Stomach (tissue), 9 donors: ENCODE results near the gene FAM184A. TPM values are rescaled to one million over a fixed set of nuclear protein-coding genes. Genes with fewer than 3 reads are reported as not detected.

Source experiments
- DNase-seq, 2 donors: peaks; one replicate each; pipeline versions ENCODE4 v3.0.0 to v3.0.0-alpha.2; 2013 to 2019
- H3K27ac ChIP-seq, 5 donors: fragments of 200-600 bp in 4 of 5; sonication (generic) in 4 of 5; one replicate each; pipeline ENCODE4 v1.5.1; 2013 to 2019; ENCODE audit warnings: mild to moderate bottlenecking in 1 of 5, moderate library complexity in 1 of 5
- H3K27me3 ChIP-seq, 3 donors: fragments of 200-600 bp; sonication (generic); one replicate each; pipeline ENCODE4 v1.5.1; 2017 to 2019; ENCODE audit warnings: mixed run types in 1 of 3
- H3K36me3 ChIP-seq, 4 donors: fragments of 200-600 bp; sonication (generic); 1 replicate in 3 of 4; 2 replicates in 1 of 4; pipeline ENCODE4 v1.5.1; 2016 to 2019
- H3K4me1 ChIP-seq, 4 donors: fragments of 200-600 bp; sonication (generic); one replicate each; pipeline ENCODE4 v1.5.1; 2016 to 2019
- H3K4me3 ChIP-seq, 4 donors: fragments of 200-600 bp; sonication (generic) in 3 of 4; one replicate each; pipeline ENCODE4 v1.5.1; 2016 to 2019; ENCODE audit warnings: mild to moderate bottlenecking in 1 of 4
- H3K9me3 ChIP-seq, 4 donors: fragments of 200-600 bp; sonication (generic); one replicate each; pipeline ENCODE4 v1.5.1; 2016 to 2019
- CTCF ChIP-seq, 7 experiments: fragments of 450-650 bp in 4 of 7; fragments of 200-600 bp in 3 of 7; sonication (generic) in 3 of 7; IDR thresholded peaks; one replicate each; pipeline ENCODE4 v1.5.1; 2016 to 2019; ENCODE audit warnings: antibody characterized with exemption in 7 of 7, control low read depth in 2 of 7, mild to moderate bottlenecking in 1 of 7
- EP300 ChIP-seq: sonication (generic); formaldehyde crosslinking; IDR thresholded peaks from one replicate; pipeline ENCODE4 v1.6.1; 2017; ENCODE audit warnings: antibody characterized with exemption
- POLR2A ChIP-seq, 4 donors: fragments of 450-650 bp; IDR thresholded peaks; one replicate each; pipeline ENCODE4 v1.6.1; 2016; ENCODE audit warnings: antibody characterized with exemption in 4 of 4, control low read depth in 2 of 4, mild to moderate bottlenecking in 1 of 4, moderate library complexity in 1 of 4
- POLR2AphosphoS5 ChIP-seq, 3 donors: sonication (generic); formaldehyde crosslinking; IDR thresholded peaks; one replicate each; pipeline ENCODE4 v1.6.1; 2016; ENCODE audit warnings: antibody characterized with exemption in 3 of 3
- WGBS, 5 donors: extraction: QIAGEN DNeasy Blood & Tissue Kit in 3 of 5; methylation state at CpG; one replicate each; pipeline versions ENCODE4 v1.1.5 to v1.1.7; 2013 to 2018; 5-methylcytosine and 5-hydroxymethylcytosine counted together
- intact Hi-C: fragments of 100-400 bp; cut with DNase I; formaldehyde crosslinking; loops from one replicate; pipeline ENCODE4 v1.15.1; 2023; ENCODE audit warnings: low total_unique reads
- polyA plus RNA-seq, 3 donors: library from polyadenylated mRNA; stranded (reverse); fragments of 200-250 nt; gene quantifications; one replicate each; pipeline ENCODE4 v1.2.3, GENCODE V29; 2013
- total RNA-seq, 5 donors: library from RNA; depleted of rRNA; stranded (reverse); fragments of >200 nt; gene quantifications; one replicate each; pipeline versions ENCODE4 v1.1.0 to v1.2.3, GENCODE V29; 2014 to 2016
- donor health status: healthy with polysubstance abuse.
- donor health status: Bipolar disorder and iron deficiency.
- donor health status: healthy.

The FAM184A gene
- total and polyA plus RNA-seq, 8 donors, result under 0.01 to 8.3 (median 2.6) TPM; not detected in 1

- Histone ChIP-seq H3K36me3 (no peaks in the 10 kb centered on the region), H3K27ac (no peak overlapping the region), H3K4me3 (no peak overlapping the region), H3K27me3 (peaks cover 0 to 8% (median 0%) of the 10 kb centered on the region in 3 donors), H3K9me3 (no peaks in the 10 kb centered on the region), H3K4me1 (peaks cover 5 to 31% (median 19%) of the 10 kb centered on the region in 4 donors)
- WGBS, 5 donors, result 97 to 100% (median 98%) methylated on average over 2 of the region's 2 CpGs
- intact Hi-C loops, result no loop called here
- DNase-seq, result no peak
- TF ChIP-seq EP300 (no peak), POLR2A (IDR thresholded peaks at IDR 0.05) (no peak), POLR2AphosphoS5 (IDR thresholded peaks at IDR 0.05) (no peak), CTCF (IDR thresholded peaks at IDR 0.05) (no peak)
These were observed 3.1 kb downstream of the FAM184A start for GRCh38 chr6:119075200-119075981.

- no peak for TF ChIP-seq EP300
- no peak for TF ChIP-seq CTCF (IDR thresholded peaks at IDR 0.05)
- 78 to 87% (median 81%) methylated on average over 4 of the region's 4 CpGs for WGBS, 5 donors
These were observed 5.0 kb downstream of the FAM184A start for GRCh38 chr6:119073307-119074051.

GRCh38 chr6:119071576-119071975 lies 6.9 kb downstream of the FAM184A start:
- no peak for DNase-seq
- 91 to 97% (median 92%) methylated on average over 2 of the region's 2 CpGs for WGBS, 5 donors
- no peak overlapping the region for H3K27ac ChIP-seq
- peaks cover 0 to 5% (median under 1%) of the 10 kb centered on the region in 4 donors for H3K4me1 ChIP-seq
- H3K9me3 ChIP-seq, result no peaks in the 10 kb centered on the region
- intact Hi-C loops, result no loop called here
- H3K27me3 ChIP-seq, result no peaks in the 10 kb centered on the region
- no peaks in the 10 kb centered on the region for H3K36me3 ChIP-seq
- H3K4me3 ChIP-seq, result no peak overlapping the region
- no peak for TF ChIP-seq EP300
- TF ChIP-seq POLR2AphosphoS5 (IDR thresholded peaks at IDR 0.05), result no peak
- TF ChIP-seq POLR2A (IDR thresholded peaks at IDR 0.05), result no peak
- no peak for TF ChIP-seq CTCF (IDR thresholded peaks at IDR 0.05)

More at GRCh38 chr6:119073307-119074051, 5.0 kb downstream of the FAM184A start:
- peaks cover 0 to 7% (median 0%) of the 10 kb centered on the region in 3 donors for H3K27me3 ChIP-seq
- intact Hi-C loops, result no loop called here
- no peaks in the 10 kb centered on the region for H3K9me3 ChIP-seq
- no peak for DNase-seq
- no peak overlapping the region for H3K27ac ChIP-seq
- H3K4me3 ChIP-seq, result no peak overlapping the region
- H3K36me3 ChIP-seq, result no peaks in the 10 kb centered on the region
- peaks cover 5 to 22% (median 14%) of the 10 kb centered on the region in 4 donors for H3K4me1 ChIP-seq

- intact Hi-C loops, result no loop called here
- H3K27ac ChIP-seq, result no peak overlapping the region
- no peaks in the 10 kb centered on the region for H3K9me3 ChIP-seq
- no peak overlapping the region for H3K4me3 ChIP-seq
- DNase-seq, result no peak
- H3K4me1 ChIP-seq, result no peaks in the 10 kb centered on the region
- H3K36me3 ChIP-seq, result no peaks in the 10 kb centered on the region
- H3K27me3 ChIP-seq, result no peaks in the 10 kb centered on the region
- no peak for TF ChIP-seq EP300
- TF ChIP-seq POLR2AphosphoS5 (IDR thresholded peaks at IDR 0.05), result no peak
- no peak for TF ChIP-seq POLR2A (IDR thresholded peaks at IDR 0.05)
- TF ChIP-seq CTCF (IDR thresholded peaks at IDR 0.05), result no peak
These were observed 11.4 kb downstream of the FAM184A start for GRCh38 chr6:119067091-119067490.
